Breast epithelium (tissue), 3 donors: Measurements from ENCODE around the gene PLCB4.

Experiments used
- CTCF ChIP-seq, 3 donors: fragments of 450-650 bp; IDR thresholded peaks; one replicate each; pipeline ENCODE4 v1.5.1; 2016 to 2017; ENCODE audit warnings: antibody characterized with exemption in 3 of 3, mild to moderate bottlenecking in 3 of 3, moderate library complexity in 3 of 3
- POLR2A ChIP-seq: fragments of 450-650 bp; IDR thresholded peaks from one replicate; pipeline ENCODE4 v1.6.1; 2016; ENCODE audit warnings: antibody characterized with exemption, mild to moderate bottlenecking, moderate library complexity

- TF ChIP-seq CTCF (IDR thresholded peaks at IDR 0.05) = no peak
- no peak for TF ChIP-seq POLR2A
Measured at GRCh38 chr20:9490631-9491030, 421.7 kb downstream of the PLCB4 start.
